CD4-positive, alpha-beta memory T cell (primary cell): ENCODE measurements around the gene AURKB. TPM values are rescaled to one million over a fixed set of nuclear protein-coding genes. Genes with fewer than 3 reads are reported as not detected.

Experiments used
- CTCF ChIA-PET: fragments of 350-600 bp; sonication (Branson Sonifier 250); formaldehyde crosslinking; loops from one replicate; lab custom pipeline; 2021; ENCODE audit warnings: inconsistent platforms; ENCODE audit not compliant: partially characterized antibody; lab: Charles Lee
- POLR2A ChIA-PET: fragments of 350-600 bp; sonication (Branson Sonifier 250); formaldehyde crosslinking; loops from one replicate; lab custom pipeline; 2021; ENCODE audit not compliant: partially characterized antibody; lab: Charles Lee
- DNase-seq, 5 donors: peaks; one replicate each; pipeline versions ENCODE4 v3.0.0 to v3.0.0-alpha.2; 2020 to 2022; ENCODE audit warnings: mixed read lengths in 1 of 5
- H3K27ac ChIP-seq: one replicate; pipeline ENCODE4 v1.7.0; 2013; ENCODE audit warnings: low read depth, low read length
- H3K27me3 ChIP-seq: 2 replicates; pipeline ENCODE4 v1.7.0; 2013; ENCODE audit warnings: mild to moderate bottlenecking, low read length, moderate library complexity; ENCODE audit not compliant: insufficient read depth
- H3K36me3 ChIP-seq: 2 replicates; pipeline ENCODE4 v1.7.0; 2013; ENCODE audit warnings: mild to moderate bottlenecking, low read length, moderate library complexity; ENCODE audit not compliant: insufficient read depth
- H3K4me1 ChIP-seq: 2 replicates; pipeline ENCODE4 v1.7.0; 2013; ENCODE audit warnings: mild to moderate bottlenecking, low read length, moderate library complexity; ENCODE audit not compliant: insufficient read depth
- H3K4me3 ChIP-seq, 2 donors: one replicate each; pipeline ENCODE4 v1.7.0; 2013; ENCODE audit warnings: low read length in 2 of 2, mild to moderate bottlenecking in 1 of 2
- H3K9me3 ChIP-seq, 2 donors: one replicate each; pipeline ENCODE4 v1.7.0; 2013; ENCODE audit warnings: low read length in 2 of 2, control low read depth in 1 of 2; ENCODE audit not compliant: control insufficient read depth in 1 of 2
- H3K27ac Mint-ChIP-seq, 7 donors: one replicate each; pipeline ENCODE4 v1.8.0; 2020 to 2021; ENCODE audit warnings: mixed read lengths in 7 of 7, mild to moderate bottlenecking in 6 of 7, inconsistent platforms in 3 of 7, moderate library complexity in 3 of 7
- H3K27me3 Mint-ChIP-seq, 2 donors: one replicate each; pipeline ENCODE4 v1.8.0; 2020 to 2021; ENCODE audit warnings: mixed read lengths in 2 of 2
- H3K36me3 Mint-ChIP-seq, 2 donors: one replicate each; pipeline ENCODE4 v1.8.0; 2020 to 2021; ENCODE audit warnings: mixed read lengths in 2 of 2, inconsistent platforms in 1 of 2, mild to moderate bottlenecking in 1 of 2
- H3K4me1 Mint-ChIP-seq, 4 donors: one replicate each; pipeline ENCODE4 v1.8.0; 2020 to 2021; ENCODE audit warnings: mixed read lengths in 4 of 4, mild to moderate bottlenecking in 1 of 4
- H3K4me3 Mint-ChIP-seq, 8 donors: one replicate each; pipeline ENCODE4 v1.8.0; 2020 to 2021; ENCODE audit warnings: mixed read lengths in 8 of 8, mild to moderate bottlenecking in 7 of 8, moderate library complexity in 6 of 8, inconsistent platforms in 3 of 8
- H3K9me3 Mint-ChIP-seq, 8 donors: one replicate each; pipeline ENCODE4 v1.8.0; 2020 to 2021; ENCODE audit warnings: mixed read lengths in 8 of 8, mild to moderate bottlenecking in 5 of 8, inconsistent platforms in 3 of 8, moderate library complexity in 1 of 8
- intact Hi-C: fragments of 100-400 bp; cut with micrococcal nuclease; formaldehyde crosslinking; loops from one replicate; pipeline ENCODE4 v1.15.1; 2023
- polyA plus RNA-seq, 2 donors: library from polyadenylated mRNA; unstranded; fragments of 300-500 nt; fragmentation: Illumina TruSeq; gene quantifications; one replicate each; pipeline ENCODE4 v1.2.3, GENCODE V29; 2021
- total RNA-seq, 2 experiments: library from RNA; stranded (reverse); gene quantifications; one replicate each; pipeline ENCODE4 v1.2.3, GENCODE V29; 2021

The AURKB gene
- total and polyA plus RNA-seq, 4 experiments from 2014 or later, result 0.36 to 0.83 (median 0.67) TPM; not detected in 1

- Histone ChIP-seq H3K4me1 (peaks cover 54% of the 10 kb centered on the region), H3K9me3 (no peaks in the 10 kb centered on the region), H3K4me3 (peak overlapping the region; percentile 50 to 56), H3K27me3 (no peaks in the 10 kb centered on the region), H3K27ac (peak overlapping the region; percentile 100), H3K36me3 (peaks cover 25% of the 10 kb centered on the region)
- peaks cover 0 to 1% (median 0%) of the 10 kb centered on the region in 8 donors for H3K9me3 Mint-ChIP-seq
- peaks cover 19 to 36% of the 10 kb centered on the region in 2 donors for H3K36me3 Mint-ChIP-seq
- intact Hi-C loops, result loop anchor here (1.0 kb wide), 2 partner anchors 9 to 22 kb away; no protein-coding TSS in a partner anchor
- peak; percentile 71 to 88 (median 75) for DNase-seq
- H3K27ac Mint-ChIP-seq, result peak overlapping the region; percentile 95 to 99 (median 98)
- peak overlapping the region; percentile 83 to 93 (median 88) for H3K4me3 Mint-ChIP-seq
- POLR2A ChIA-PET, result interaction anchor here (0.7 to 23.4 kb wide), 21 partner anchors 10 to 581 kb away, joined by 3 to 1074 read pairs (median 6); partner anchors contain the start of genes ALOXE3, AURKB, BORCS6 and CTC1
- H3K27me3 Mint-ChIP-seq, result no peaks in the 10 kb centered on the region
- CTCF ChIA-PET, result interaction anchor here (0.7 to 1.9 kb wide), 6 partner anchors 9 to 137 kb away, joined by 4 to 8 read pairs (median 4); no protein-coding TSS in a partner anchor
- H3K4me1 Mint-ChIP-seq, result peaks cover 40 to 61% (median 49%) of the 10 kb centered on the region in 4 donors
These were observed 46.2 kb downstream of the AURKB start for GRCh38 chr17:8163978-8164814.

GRCh38 chr17:8162997-8163977 is 47.1 kb downstream of the AURKB start:
- peaks cover 47 to 65% (median 54%) of the 10 kb centered on the region in 4 donors for H3K4me1 Mint-ChIP-seq

GRCh38 chr17:8162233-8162996 is 48.0 kb downstream of the AURKB start, which contains the start of gene VAMP2:
Gene VAMP2, minus strand, starts transcription at chr17:8162948. Its CDS starts 69 bp downstream, at chr17:8162879.
- H3K4me3 Mint-ChIP-seq, result peak within 1 kb of the TSS; percentile 91 to 93 (median 91)
- intact Hi-C loops, result no loop called here
- H3K4me1 Mint-ChIP-seq, result peaks cover 47 to 66% (median 53%) of the 10 kb centered on the region in 4 donors
- peak; percentile 84 to 90 (median 89) for DNase-seq
- H3K27me3 Mint-ChIP-seq, result no peaks in the 10 kb centered on the region
- H3K9me3 ChIP-seq, result no peaks in the 10 kb centered on the region
- CTCF ChIA-PET, result interaction anchor here (1.1 to 2.4 kb wide), 4 partner anchors 14 to 138 kb away, joined by 5 to 8 read pairs (median 5); partner anchors contain the start of gene TMEM107
- H3K9me3 Mint-ChIP-seq, result peaks cover 0 to 1% (median 0%) of the 10 kb centered on the region in 8 donors
- H3K27ac ChIP-seq, result peak within 1 kb of the TSS; percentile 100
- peak within 1 kb of the TSS; percentile 95 to 99 (median 98) for H3K27ac Mint-ChIP-seq
- H3K4me3 ChIP-seq, result peak within 1 kb of the TSS; percentile 80 to 98
- peaks cover 68% of the 10 kb centered on the region for H3K4me1 ChIP-seq
- no peaks in the 10 kb centered on the region for H3K27me3 ChIP-seq
- peaks cover 30% of the 10 kb centered on the region for H3K36me3 ChIP-seq
- POLR2A ChIA-PET, result interaction anchor here (1.1 to 23.4 kb wide), 10 partner anchors 8 to 133 kb away, joined by 3 to 1074 read pairs (median 38); partner anchors contain the start of genes BORCS6, CTC1, PER1 and PFAS
- H3K36me3 Mint-ChIP-seq, result peaks cover 24 to 42% of the 10 kb centered on the region in 2 donors

More at GRCh38 chr17:8162997-8163977, 47.1 kb downstream of the AURKB start:
- DNase-seq, result peak in 2 of 5 donors; percentile 28 to 56
- POLR2A ChIA-PET, result interaction anchor here (0.6 to 23.4 kb wide), 23 partner anchors 9 to 580 kb away, joined by 3 to 1074 read pairs (median 6); partner anchors contain the start of genes ALOXE3, AURKB, BORCS6 and CTC1
- intact Hi-C loops, result no loop called here
- Mint-ChIP-seq H3K36me3 (peaks cover 24 to 42% of the 10 kb centered on the region in 2 donors), H3K4me3 (peak overlapping the region; percentile 83 to 93 (median 90)), H3K9me3 (peaks cover 0 to 1% (median 0%) of the 10 kb centered on the region in 8 donors), H3K27me3 (no peaks in the 10 kb centered on the region), H3K27ac (peak overlapping the region; percentile 95 to 99 (median 98))
- Histone ChIP-seq H3K9me3 (no peaks in the 10 kb centered on the region), H3K27me3 (no peaks in the 10 kb centered on the region), H3K36me3 (peaks cover 28% of the 10 kb centered on the region), H3K27ac (peak overlapping the region; percentile 100), H3K4me3 (peak overlapping the region; percentile 50 to 98), H3K4me1 (peaks cover 62% of the 10 kb centered on the region)
- CTCF ChIA-PET, result interaction anchor here (0.7 to 2.4 kb wide), 7 partner anchors 10 to 138 kb away, joined by 4 to 8 read pairs (median 5); no protein-coding TSS in a partner anchor

- CTCF ChIA-PET, result interaction anchor here (0.6 to 6.1 kb wide), 9 partner anchors 12 to 139 kb away, joined by 3 to 38 read pairs (median 5); partner anchors contain the start of genes ALOXE3 and TMEM107
- H3K27me3 ChIP-seq, result no peaks in the 10 kb centered on the region
- Mint-ChIP-seq H3K4me3 (peak overlapping the region; percentile 91 to 93 (median 91)), H3K4me1 (peaks cover 44 to 64% (median 53%) of the 10 kb centered on the region in 4 donors), H3K36me3 (peaks cover 24 to 42% of the 10 kb centered on the region in 2 donors), H3K9me3 (peaks cover 0 to 1% (median 0%) of the 10 kb centered on the region in 8 donors), H3K27me3 (no peaks in the 10 kb centered on the region), H3K27ac (peak overlapping the region; percentile 93 to 98 (median 96))
- no peaks in the 10 kb centered on the region for H3K9me3 ChIP-seq
- POLR2A ChIA-PET, result interaction anchor here (0.9 to 23.4 kb wide), 13 partner anchors 7 to 134 kb away, joined by 3 to 1074 read pairs (median 34); partner anchors contain the start of genes ALOXE3, BORCS6, CTC1 and HES7
- peak overlapping the region; percentile 100 for H3K27ac ChIP-seq
- H3K4me3 ChIP-seq, result peak overlapping the region; percentile 80 to 98
- H3K4me1 ChIP-seq, result peaks cover 75% of the 10 kb centered on the region
- DNase-seq, result peak in 3 of 5 donors; percentile 20 to 57 (median 31)
- intact Hi-C loops, result no loop called here
- H3K36me3 ChIP-seq, result peaks cover 30% of the 10 kb centered on the region
These were observed 48.8 kb downstream of the AURKB start for GRCh38 chr17:8161289-8162232.

GRCh38 chr17:8160741-8161221 is 49.6 kb downstream of the AURKB start:
- DNase-seq, result peak in 1 of 5 donors; percentile 66
- CTCF ChIA-PET, result interaction anchor here (0.6 to 6.1 kb wide), 9 partner anchors 10 to 67 kb away, joined by 3 to 38 read pairs (median 5); partner anchors contain the start of genes ALOXE3 and TMEM107

More at GRCh38 chr17:8160741-8161221, 49.6 kb downstream of the AURKB start:
- H3K9me3 ChIP-seq, result no peaks in the 10 kb centered on the region
- peak overlapping the region; percentile 100 for H3K27ac ChIP-seq
- peaks cover 0 to 1% (median 0%) of the 10 kb centered on the region in 8 donors for H3K9me3 Mint-ChIP-seq
- H3K36me3 ChIP-seq, result peaks cover 30% of the 10 kb centered on the region
- peaks cover 24 to 42% of the 10 kb centered on the region in 2 donors for H3K36me3 Mint-ChIP-seq
- H3K4me3 ChIP-seq, result peak overlapping the region; percentile 80 to 98
- no peaks in the 10 kb centered on the region for H3K27me3 ChIP-seq
- no peaks in the 10 kb centered on the region for H3K27me3 Mint-ChIP-seq
- peaks cover 77% of the 10 kb centered on the region for H3K4me1 ChIP-seq
- H3K4me3 Mint-ChIP-seq, result peak overlapping the region; percentile 91 to 93 (median 91)
- POLR2A ChIA-PET, result interaction anchor here (0.9 to 23.4 kb wide), 9 partner anchors 9 to 87 kb away, joined by 3 to 1074 read pairs (median 47); partner anchors contain the start of genes ALOXE3, BORCS6, CTC1 and HES7
- intact Hi-C loops, result no loop called here
- peak overlapping the region; percentile 93 to 98 (median 96) for H3K27ac Mint-ChIP-seq
- peaks cover 43 to 61% (median 53%) of the 10 kb centered on the region in 4 donors for H3K4me1 Mint-ChIP-seq
